ENCODE measurements around the gene OR52J3. TPM values are rescaled to one million over a fixed set of nuclear protein-coding genes. Genes with fewer than 3 reads are reported as not detected.

Gene OR52J3
- total RNA-seq, 4 donors from 2014 or later = not detected

DNA sequence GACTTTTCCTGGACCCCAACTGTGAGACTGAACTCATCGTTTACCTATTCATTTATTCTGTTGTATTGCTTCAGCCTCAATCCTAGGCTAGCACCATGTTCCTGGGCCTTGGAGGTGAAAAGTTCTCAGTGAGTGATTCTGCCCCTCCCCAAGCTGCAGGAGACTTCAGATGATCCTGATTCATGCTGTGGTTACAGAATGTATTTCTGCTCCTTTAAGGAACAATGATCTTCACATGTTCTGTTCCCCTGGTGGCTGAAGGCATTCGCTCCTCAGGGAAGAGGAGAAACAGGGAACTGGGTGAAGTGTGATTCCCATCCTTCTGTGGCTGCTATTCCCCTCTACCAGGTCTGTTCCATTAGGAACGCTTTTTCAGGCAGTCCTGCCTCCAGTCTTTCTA is 25.5 kb downstream of the OR52J3 start:
- 66 to 79% methylated on average over 3 of the region's 3 CpGs for WGBS, 2 donors
- no peaks in the 10 kb centered on the region for H3K36me3 ChIP-seq
- H3K4me3 ChIP-seq = no peak overlapping the region
- no peaks in the 10 kb centered on the region for H3K4me1 ChIP-seq
- no peaks in the 10 kb centered on the region for H3K9me3 ChIP-seq
- no peaks in the 10 kb centered on the region for H3K27me3 ChIP-seq
- no peak for TF ChIP-seq POLR2A (IDR thresholded peaks at IDR 0.05)
- no peak for TF ChIP-seq EP300 (IDR thresholded peaks at IDR 0.05)
- TF ChIP-seq CTCF (IDR thresholded peaks at IDR 0.05) = no peak
- DNase-seq (ENCODE audit: low spot score in 2 of 2) = no peak
- H3K27ac ChIP-seq = no peak overlapping the region

GRCh38 chr11:5081405-5081804 is 35.1 kb downstream of the OR52J3 start:
- WGBS, 2 donors = 77 to 82% methylated on average over 2 of the region's 2 CpGs
- H3K4me3 ChIP-seq = no peak overlapping the region
- H3K36me3 ChIP-seq = no peaks in the 10 kb centered on the region
- no peaks in the 10 kb centered on the region for H3K4me1 ChIP-seq
- DNase-seq (ENCODE audit: low spot score in 2 of 2) = no peak
- no peaks in the 10 kb centered on the region for H3K9me3 ChIP-seq
- no peaks in the 10 kb centered on the region for H3K27me3 ChIP-seq
- no peak for TF ChIP-seq POLR2A (IDR thresholded peaks at IDR 0.05)
- TF ChIP-seq EP300 (IDR thresholded peaks at IDR 0.05) = no peak
- TF ChIP-seq CTCF (IDR thresholded peaks at IDR 0.05) = no peak
- no peak overlapping the region for H3K27ac ChIP-seq

DNA sequence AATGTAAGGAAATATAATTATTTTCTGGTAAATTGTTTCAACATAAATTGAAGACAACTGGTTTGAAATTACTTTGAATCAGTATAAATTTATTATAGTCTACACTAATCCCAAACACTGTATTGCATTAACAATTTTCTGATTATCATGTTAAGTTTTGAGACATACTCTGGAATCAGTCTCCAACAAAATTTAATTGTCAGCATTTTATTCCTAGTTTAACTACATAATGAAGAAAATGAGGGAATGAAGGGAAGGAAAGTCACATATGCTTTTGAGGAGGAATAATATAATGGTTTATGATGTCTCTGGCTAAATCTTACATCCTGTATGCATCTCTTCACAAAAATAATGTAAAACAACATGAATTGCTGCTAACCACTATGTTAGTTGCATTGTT is 37.3 kb downstream of the OR52J3 start:
- Histone ChIP-seq H3K36me3 (no peaks in the 10 kb centered on the region), H3K27ac (no peak overlapping the region), H3K9me3 (no peaks in the 10 kb centered on the region), H3K27me3 (no peaks in the 10 kb centered on the region), H3K4me3 (no peak overlapping the region), H3K4me1 (no peaks in the 10 kb centered on the region)
- TF ChIP-seq POLR2A (IDR thresholded peaks at IDR 0.05) = no peak
- TF ChIP-seq EP300 (IDR thresholded peaks at IDR 0.05) = no peak
- no peak for TF ChIP-seq CTCF (IDR thresholded peaks at IDR 0.05)
- DNase-seq (ENCODE audit: low spot score in 2 of 2) = no peak

- Histone ChIP-seq H3K36me3 (no peaks in the 10 kb centered on the region), H3K4me1 (no peaks in the 10 kb centered on the region), H3K27me3 (no peaks in the 10 kb centered on the region), H3K9me3 (no peaks in the 10 kb centered on the region), H3K4me3 (no peak overlapping the region), H3K27ac (no peak overlapping the region)
- TF ChIP-seq CTCF (IDR thresholded peaks at IDR 0.05) = no peak
- TF ChIP-seq EP300 (IDR thresholded peaks at IDR 0.05) = no peak
- TF ChIP-seq POLR2A (IDR thresholded peaks at IDR 0.05) = no peak
- no peak for DNase-seq (ENCODE audit: low spot score in 2 of 2)
Measured at GRCh38 chr11:5088556-5088955, 42.2 kb downstream of the OR52J3 start.

DNA sequence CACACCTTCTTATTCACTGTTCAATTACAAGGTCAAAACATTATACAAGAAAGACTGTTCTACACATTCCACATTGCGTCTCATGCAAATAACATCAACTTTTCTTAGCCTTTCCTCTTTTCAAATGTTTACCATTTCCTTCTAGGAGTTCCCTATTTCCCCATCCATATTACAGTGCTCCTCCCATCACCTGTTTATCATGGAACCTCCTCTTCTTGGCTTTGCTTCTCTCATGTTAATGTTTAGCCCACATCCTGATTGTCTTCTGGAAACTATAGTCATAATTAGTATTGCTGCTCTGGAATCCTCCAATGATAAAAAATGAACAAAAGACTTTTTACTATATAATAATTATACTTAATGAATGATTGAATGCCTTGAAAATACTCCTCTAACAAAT is 44.3 kb downstream of the OR52J3 start:
- 91 to 93% methylated on average over 1 of the region's 1 CpG for WGBS, 2 donors
- DNase-seq (ENCODE audit: low spot score in 2 of 2) = no peak
- Histone ChIP-seq H3K4me1 (no peaks in the 10 kb centered on the region), H3K4me3 (no peak overlapping the region), H3K27me3 (no peaks in the 10 kb centered on the region), H3K9me3 (no peaks in the 10 kb centered on the region), H3K27ac (no peak overlapping the region), H3K36me3 (no peaks in the 10 kb centered on the region)
- TF ChIP-seq CTCF (IDR thresholded peaks at IDR 0.05) (no peak), POLR2A (IDR thresholded peaks at IDR 0.05) (no peak), EP300 (IDR thresholded peaks at IDR 0.05) (no peak)
